K562 (cell line): Measurements from ENCODE around the gene TNNT2. TPM values are rescaled to one million over a fixed set of nuclear protein-coding genes. Genes with fewer than 3 reads are reported as not detected.

Experiments used
- ATAC-seq: fragments of 200-7000 bp; cut with Tn5 transposase; 3 replicates; pipeline ENCODE4 v1.9.1; 2020; ENCODE audit warnings: moderate library complexity
- BruUV-seq: library from RNA; stranded (reverse); fragments of 400-500 nt; replicated peaks from 2 replicates; lab custom pipeline; 2021; lab: Mats Ljungman, UMichigan
- CTCF ChIA-PET: fragments of 300-600 bp; formaldehyde crosslinking; extraction: SDS; loops from one replicate; lab custom pipeline; 2021; ENCODE audit warnings: low intra/inter-chr PET ratio; lab: Yijun Ruan, JAX
- POLR2A ChIA-PET: fragments of 300-600, 350-650 bp; sonication (Branson Sonifier 250); formaldehyde crosslinking; extraction: SDS; loops from one replicate; lab custom pipeline; 2021; ENCODE audit warnings: antibody characterized with exemption, inconsistent platforms; lab: Yijun Ruan, JAX
- DNase-seq, 4 experiments: peaks; one replicate each; pipeline versions ENCODE4 v3.0.0 to v3.0.0-alpha.2; 2011 to 2018; ENCODE audit warnings: low spot score in 3 of 4, mixed read lengths in 3 of 4; ENCODE audit errors: extremely low read depth in 1 of 4
- FAIRE-seq: peaks from 2 replicates; lab custom pipeline; 2011; peaks lifted over from hg19 to GRCh38; lab: Jason Lieb, UNC
- H2AFZ ChIP-seq: 2 replicates; pipeline ENCODE4 v1.6.0; 2011; ENCODE audit warnings: low read depth, low read length, control low read depth, inconsistent platforms
- H3K27ac ChIP-seq: fragments of 200-600 bp; 3 replicates; pipeline ENCODE4 v1.8.0; 2011; ENCODE audit warnings: low read depth, mild to moderate bottlenecking, control low read depth, inconsistent platforms, low read length, moderate library complexity, mixed read lengths; ENCODE audit errors: extremely low read depth
- H3K27me3 ChIP-seq, 2 experiments: fragments of 300-600 bp in 1 of 2; 2 replicates in 1 of 2; 3 replicates in 1 of 2; pipeline versions ENCODE4 v1.6.0 to v1.8.0; 2011; ENCODE audit warnings: inconsistent platforms in 2 of 2, low read length in 2 of 2, mild to moderate bottlenecking in 1 of 2, mixed read lengths in 1 of 2, moderate library complexity in 1 of 2; ENCODE audit not compliant: control insufficient read depth in 2 of 2, insufficient read depth in 2 of 2
- H3K36me3 ChIP-seq: fragments of 300-600 bp; 3 replicates; pipeline ENCODE4 v1.8.0; 2011; ENCODE audit warnings: mild to moderate bottlenecking, low read length, inconsistent platforms; ENCODE audit not compliant: control insufficient read depth, insufficient read depth
- H3K4me1 ChIP-seq, 2 experiments: fragments of 200-600 bp in 1 of 2; replicated peaks in 1 of 2; 2 replicates in 1 of 2; 3 replicates in 1 of 2; pipeline versions ENCODE4 v1.5.1 to v1.8.0; 2011; ENCODE audit warnings: inconsistent platforms in 2 of 2, low read length in 2 of 2, mild to moderate bottlenecking in 1 of 2, mixed read lengths in 1 of 2, moderate library complexity in 1 of 2; ENCODE audit not compliant: control insufficient read depth in 2 of 2, insufficient read depth in 2 of 2
- H3K4me2 ChIP-seq: 2 replicates; pipeline ENCODE4 v1.6.1; 2011; ENCODE audit warnings: low read length, control low read depth, inconsistent platforms, mixed read lengths; ENCODE audit not compliant: insufficient read depth
- H3K4me3 ChIP-seq: fragments of 200-600 bp; sonication (generic), shearing (Covaris generic); 2 replicates; pipeline ENCODE4 v1.5.1; 2016; ENCODE audit warnings: control low read depth, inconsistent platforms
- H3K79me2 ChIP-seq: fragments of 200-600 bp; 3 replicates; pipeline ENCODE4 v1.8.0; 2011; ENCODE audit warnings: low read length, inconsistent platforms; ENCODE audit not compliant: control insufficient read depth, insufficient read depth
- H3K9ac ChIP-seq, 2 experiments: 2 replicates each; pipeline versions ENCODE4 v1.6.0 to v1.6.1; 2011; ENCODE audit warnings: low read depth in 2 of 2, low read length in 2 of 2, control low read depth in 1 of 2, inconsistent platforms in 1 of 2, mild to moderate bottlenecking in 1 of 2, mixed read lengths in 1 of 2; ENCODE audit not compliant: insufficient read depth in 1 of 2
- H3K9me1 ChIP-seq: one replicate; pipeline ENCODE4 v1.6.0; 2011; ENCODE audit warnings: inconsistent platforms, mild to moderate bottlenecking, low read length, moderate library complexity; ENCODE audit not compliant: control insufficient read depth, insufficient read depth
- H3K9me3 ChIP-seq: replicated peaks from 2 replicates; pipeline ENCODE4 v1.5.1; 2011; ENCODE audit warnings: low read depth, low read length, inconsistent platforms; ENCODE audit not compliant: control insufficient read depth, insufficient read depth
- H4K20me1 ChIP-seq: replicated peaks from 2 replicates; pipeline ENCODE4 v1.6.1; 2011; ENCODE audit warnings: low read length, inconsistent platforms, mixed read lengths; ENCODE audit not compliant: control insufficient read depth, insufficient read depth
- DACH1 ChIP-seq: fragments of 450-650 bp; IDR thresholded peaks from 2 replicates; pipeline ENCODE4 v1.6.1; 2018; ENCODE audit not compliant: partially characterized antibody
- FOXJ2 ChIP-seq: fragments of 200-800 bp; sonication (Bioruptor generic); IDR thresholded peaks from 2 replicates; pipeline ENCODE4 v1.6.1; 2016; ENCODE audit warnings: missing genetic modification characterization, missing compliant biosample characterization
- GATA2 ChIP-seq: sonication (generic); formaldehyde crosslinking; IDR thresholded peaks from 2 replicates; pipeline ENCODE4 v1.4.0; 2020; ENCODE audit warnings: mild to moderate bottlenecking, missing genetic modification reagents
- GTF2E2 ChIP-seq: fragments of 200-800 bp; sonication (Bioruptor generic); IDR thresholded peaks from 2 replicates; pipeline ENCODE4 v1.6.1; 2016; ENCODE audit warnings: missing genetic modification characterization, missing compliant biosample characterization
- HIVEP1 ChIP-seq: fragments of 250-450 bp; sonication (Bioruptor Pico); IDR thresholded peaks from 2 replicates; pipeline ENCODE4 v1.4.0; 2020; ENCODE audit warnings: mild to moderate bottlenecking
- NFXL1 ChIP-seq: fragments of 450-650 bp; formaldehyde crosslinking; IDR thresholded peaks from 2 replicates; pipeline ENCODE4 v1.4.0; 2021; ENCODE audit warnings: mild to moderate bottlenecking
- RCOR1 ChIP-seq, 2 experiments: IDR thresholded peaks; 2 replicates each; pipeline ENCODE4 v1.6.1; 2012; ENCODE audit warnings: low read depth in 2 of 2, low read length in 2 of 2, borderline replicate concordance in 1 of 2, improper control_type of control experiment in 1 of 2
- ZC3H4 ChIP-seq: sonication (generic); formaldehyde crosslinking; IDR thresholded peaks from 2 replicates; pipeline ENCODE4 v1.9.0; 2021; ENCODE audit warnings: missing genetic modification reagents, borderline replicate concordance
- ZFPM2 ChIP-seq: fragments of 250-450 bp; sonication (Bioruptor Pico); IDR thresholded peaks from 2 replicates; pipeline ENCODE4 v1.5.1; 2022; ENCODE audit warnings: mild to moderate bottlenecking
- ZNF316 ChIP-seq: fragments of 450-650 bp; IDR thresholded peaks from 2 replicates; pipeline ENCODE4 v1.6.1; 2016
- ZNF324 ChIP-seq: fragments of 250-450 bp; sonication (Bioruptor Pico); IDR thresholded peaks from 2 replicates; pipeline ENCODE4 v1.4.0; 2020; ENCODE audit warnings: mild to moderate bottlenecking
- WGBS: fragments of 100-300 bp; shearing (Covaris generic); methylation state at CpG from one replicate; pipeline ENCODE4 v1.1.6; 2016; ENCODE audit warnings: low coverage, mixed read lengths; ENCODE audit not compliant: insufficient coverage; ENCODE audit errors: missing lambda C conversion rate; 5-methylcytosine and 5-hydroxymethylcytosine counted together
- in situ Hi-C: fragments of 300-500 bp; cut with MboI; formaldehyde crosslinking; loops from 4 replicates; pipeline ENCODE4 v1.15.0; 2018; ENCODE audit warnings: inconsistent platforms, mixed read lengths
- intact Hi-C: fragments of 100-400 bp; cut with micrococcal nuclease; formaldehyde crosslinking; loops from 2 replicates; pipeline ENCODE4 v1.14.2; 2022
- polyA plus RNA-seq, 8 experiments: library from polyadenylated mRNA; depleted of rRNA in 4 of 8; stranded (reverse) in 5 of 8; unstranded in 3 of 8; fragments of >200 nt; fragmentation: Nextera tagmentation in 2 of 8; fragmentation: Illumina TruSeq in 1 of 8; extraction: Ambion mirVana in 2 of 8; extraction: Trizol in 1 of 8; gene quantifications; 2 replicates each; pipeline versions ENCODE4 v1.2.1 to v1.2.3, GENCODE V29; 2011 to 2014; ENCODE audit warnings: inconsistent platforms in 1 of 8, missing spikeins in 1 of 8
- total RNA-seq, 7 experiments: library from RNA; depleted of rRNA in 6 of 7; stranded (reverse); fragments of >200 nt in 6 of 7; fragmentation: Illumina TruSeq in 2 of 7; extraction: Trizol in 2 of 7; gene quantifications; 2 replicates each; pipeline versions ENCODE4 v1.2.1 to v1.2.3, GENCODE V29; 2011 to 2021; ENCODE audit warnings: low replicate concordance in 1 of 7
- TF ChIP-seq, protein P1 (sequence below): fragments of 450-650 bp; IDR thresholded peaks from 2 replicates; pipeline ENCODE4 v1.7.0; 2016; ENCODE audit warnings: borderline replicate concordance
- TF ChIP-seq, protein P2 (sequence below): fragments of 250-450 bp; sonication (Bioruptor Pico); IDR thresholded peaks from 2 replicates; pipeline ENCODE4 v1.4.0; 2020; ENCODE audit warnings: mild to moderate bottlenecking, moderate library complexity
- TF ChIP-seq, protein P3 (sequence below), 2 experiments: IDR thresholded peaks in 1 of 2; conservative IDR thresholded peaks in 1 of 2; 2 replicates each; pipeline ENCODE4 v1.6.1; 2016; ENCODE audit warnings: low read depth in 2 of 2, mild to moderate bottlenecking in 1 of 2, missing compliant biosample characterization in 1 of 2, missing genetic modification characterization in 1 of 2, moderate library complexity in 1 of 2

The TNNT2 gene
- total and polyA plus RNA-seq, 9 of the 15 experiments (the other 6 are each of a cell fraction or from before 2014, with no cell fraction given) = not detected

DNA sequence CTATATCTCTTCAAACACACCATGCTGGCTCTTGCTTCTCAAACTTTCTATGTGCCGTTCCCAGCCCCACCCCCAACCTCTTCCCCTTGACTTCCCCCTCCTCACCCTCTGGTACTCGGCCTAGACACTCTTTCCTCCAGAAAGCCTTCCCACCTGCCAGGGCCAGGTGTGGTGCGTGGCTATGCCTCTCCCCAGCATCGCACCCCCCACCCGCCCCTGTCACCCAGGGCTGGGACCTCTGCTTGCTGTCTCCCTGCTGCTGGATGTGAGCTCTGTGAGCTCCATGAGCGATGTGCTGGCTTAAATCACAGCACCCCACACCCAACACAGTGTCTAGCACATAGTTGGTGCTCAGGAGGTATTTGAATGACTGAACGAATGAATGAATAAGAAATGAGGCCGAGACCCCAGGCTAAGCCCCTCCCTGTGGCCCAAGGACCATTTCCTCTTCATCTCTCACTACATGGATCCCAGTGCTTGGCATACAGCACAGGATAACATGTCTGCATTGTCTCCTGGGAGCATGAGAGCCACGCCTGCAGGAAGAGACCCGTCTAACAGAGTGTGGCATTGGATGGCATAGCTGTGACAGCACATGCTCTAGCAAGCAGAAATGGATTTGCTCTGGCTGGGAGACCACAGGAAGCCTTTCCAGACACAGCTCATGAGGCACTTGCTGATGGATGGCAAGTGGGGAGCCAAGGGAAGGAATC lies 19.7 kb downstream of the TNNT2 start:
- CTCF ChIA-PET = no interaction called here
- TF ChIP-seq HIVEP1 (CRISPR knock-in tag) (no peak), ZNF316 (no peak), ZC3H4 (CRISPR knock-in tag) (no peak), NFXL1 (no peak), ZNF324 (CRISPR knock-in tag) (no peak), ZFPM2 (CRISPR knock-in tag) (no peak), GATA2 (CRISPR knock-in tag) (no peak), GTF2E2 (tag) (no peak), RCOR1 (IDR thresholded peaks at IDR 0.05; ENCODE audit: borderline replicate concordance in 1 of 2, low read depth in 2 of 2, low read length in 2 of 2) (no peak), FOXJ2 (no peak), DACH1 (no peak)
- TF ChIP-seq, protein P1, sequence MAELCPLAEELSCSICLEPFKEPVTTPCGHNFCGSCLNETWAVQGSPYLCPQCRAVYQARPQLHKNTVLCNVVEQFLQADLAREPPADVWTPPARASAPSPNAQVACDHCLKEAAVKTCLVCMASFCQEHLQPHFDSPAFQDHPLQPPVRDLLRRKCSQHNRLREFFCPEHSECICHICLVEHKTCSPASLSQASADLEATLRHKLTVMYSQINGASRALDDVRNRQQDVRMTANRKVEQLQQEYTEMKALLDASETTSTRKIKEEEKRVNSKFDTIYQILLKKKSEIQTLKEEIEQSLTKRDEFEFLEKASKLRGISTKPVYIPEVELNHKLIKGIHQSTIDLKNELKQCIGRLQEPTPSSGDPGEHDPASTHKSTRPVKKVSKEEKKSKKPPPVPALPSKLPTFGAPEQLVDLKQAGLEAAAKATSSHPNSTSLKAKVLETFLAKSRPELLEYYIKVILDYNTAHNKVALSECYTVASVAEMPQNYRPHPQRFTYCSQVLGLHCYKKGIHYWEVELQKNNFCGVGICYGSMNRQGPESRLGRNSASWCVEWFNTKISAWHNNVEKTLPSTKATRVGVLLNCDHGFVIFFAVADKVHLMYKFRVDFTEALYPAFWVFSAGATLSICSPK = no peak
- TF ChIP-seq, protein P2, sequence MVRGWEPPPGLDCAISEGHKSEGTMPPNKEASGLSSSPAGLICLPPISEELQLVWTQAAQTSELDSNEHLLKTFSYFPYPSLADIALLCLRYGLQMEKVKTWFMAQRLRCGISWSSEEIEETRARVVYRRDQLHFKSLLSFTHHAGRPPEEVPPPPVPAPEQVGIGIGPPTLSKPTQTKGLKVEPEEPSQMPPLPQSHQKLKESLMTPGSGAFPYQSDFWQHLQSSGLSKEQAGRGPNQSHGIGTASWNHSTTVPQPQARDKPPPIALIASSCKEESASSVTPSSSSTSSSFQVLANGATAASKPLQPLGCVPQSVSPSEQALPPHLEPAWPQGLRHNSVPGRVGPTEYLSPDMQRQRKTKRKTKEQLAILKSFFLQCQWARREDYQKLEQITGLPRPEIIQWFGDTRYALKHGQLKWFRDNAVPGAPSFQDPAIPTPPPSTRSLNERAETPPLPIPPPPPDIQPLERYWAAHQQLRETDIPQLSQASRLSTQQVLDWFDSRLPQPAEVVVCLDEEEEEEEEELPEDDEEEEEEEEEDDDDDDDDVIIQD (CRISPR knock-in tag) = no peak
- TF ChIP-seq, protein P3, sequence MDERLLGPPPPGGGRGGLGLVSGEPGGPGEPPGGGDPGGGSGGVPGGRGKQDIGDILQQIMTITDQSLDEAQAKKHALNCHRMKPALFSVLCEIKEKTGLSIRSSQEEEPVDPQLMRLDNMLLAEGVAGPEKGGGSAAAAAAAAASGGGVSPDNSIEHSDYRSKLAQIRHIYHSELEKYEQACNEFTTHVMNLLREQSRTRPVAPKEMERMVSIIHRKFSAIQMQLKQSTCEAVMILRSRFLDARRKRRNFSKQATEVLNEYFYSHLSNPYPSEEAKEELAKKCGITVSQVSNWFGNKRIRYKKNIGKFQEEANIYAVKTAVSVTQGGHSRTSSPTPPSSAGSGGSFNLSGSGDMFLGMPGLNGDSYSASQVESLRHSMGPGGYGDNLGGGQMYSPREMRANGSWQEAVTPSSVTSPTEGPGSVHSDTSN (CRISPR knock-in tag; IDR thresholded peaks at IDR 0.05; ENCODE audit: low read depth) = no peak
- TF ChIP-seq, protein P3 (tag; conservative IDR thresholded peaks at IDR 0.05; ENCODE audit: low read depth) = no peak

More for the DNA sequence above, 19.7 kb downstream of the TNNT2 start:
- POLR2A ChIA-PET = interaction anchor here (0.6 kb wide), 1 partner anchor 97 kb away, joined by 3 read pairs; no protein-coding TSS in a partner anchor
- in situ Hi-C loops (no loop called here), intact Hi-C loops (no loop called here)
- Histone ChIP-seq H3K27me3 (peaks cover 0 to 53% of the 10 kb centered on the region in 2 experiments; a peak in 2 of 5 replicates), H3K36me3 (no peaks in the 10 kb centered on the region), H3K27ac (no peak overlapping the region), H3K9ac (no peak overlapping the region), H2AFZ (no peak overlapping the region), H3K4me1 (peaks cover 0 to 3% of the 10 kb centered on the region in 2 experiments; a peak in 1 of 5 replicates), H3K4me3 (no peak overlapping the region), H3K9me3 (no peaks in the 10 kb centered on the region), H3K79me2 (no peaks in the 10 kb centered on the region), H4K20me1 (peaks cover 18% of the 10 kb centered on the region; the same call in 1 of the 2 replicates), H3K9me1 (no peaks in the 10 kb centered on the region), H3K4me2 (no peak overlapping the region)
- FAIRE-seq (no peak), DNase-seq (no peak), ATAC-seq (no peak)
- WGBS = 4% methylated on average over 10 of the region's 10 CpGs
- BruUV-seq = no TSS peak
